DOHH2 (cell line): Measurements from ENCODE around the gene VDAC2.

ENCODE experiments used
- EZH2phosphoT487 ChIP-seq: fragments of 200-600 bp; sonication (generic); IDR thresholded peaks from 2 replicates; pipeline ENCODE4 v1.6.1; 2017; ENCODE audit warnings: borderline replicate concordance, mild to moderate bottlenecking, antibody characterized with exemption, low read length, moderate library complexity, mixed read lengths
- TF ChIP-seq, protein P1 (sequence below): fragments of 200-600 bp; sonication (generic); IDR thresholded peaks from one replicate; pipeline ENCODE4 v1.5.1; 2014; ENCODE audit warnings: antibody characterized with exemption, mild to moderate bottlenecking, low read depth, low read length; ENCODE audit not compliant: poor library complexity, severe bottlenecking

DNA sequence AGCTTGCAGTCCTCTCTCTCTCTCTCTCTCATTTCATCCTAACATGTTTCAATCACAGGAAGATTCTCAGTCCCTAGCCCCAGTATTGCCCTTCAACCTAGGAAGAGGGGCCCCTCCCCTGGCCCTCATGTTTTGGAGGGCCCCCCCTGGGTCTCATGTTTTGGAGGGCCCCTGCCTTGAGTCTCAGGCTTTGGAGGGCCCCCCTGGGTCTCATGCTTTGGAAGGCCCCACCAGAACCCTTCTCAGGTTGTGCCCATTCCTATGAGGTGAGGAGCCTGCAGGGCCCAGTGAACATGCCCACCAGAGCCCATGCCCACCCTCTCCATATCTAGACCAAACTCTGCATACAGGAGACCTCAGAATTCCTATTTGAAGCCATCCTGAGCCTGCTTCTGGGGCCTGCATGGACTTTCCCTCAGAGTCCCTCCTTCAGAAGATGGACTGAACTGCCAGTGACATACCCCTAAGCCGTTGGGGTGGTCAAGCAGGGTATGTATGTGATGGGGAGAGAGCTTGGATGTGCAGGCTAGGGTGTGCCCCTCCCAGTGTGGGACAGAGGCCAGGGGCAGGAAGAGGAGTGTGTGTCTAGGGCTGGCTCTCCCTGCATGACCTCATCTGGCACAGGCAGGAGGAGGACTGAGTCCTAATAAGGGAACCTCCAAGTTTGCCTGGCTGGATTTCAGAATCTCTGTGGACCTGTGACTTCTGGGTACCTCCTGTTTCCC is 8.1 kb upstream of the VDAC2 start:
- TF ChIP-seq, protein P1, sequence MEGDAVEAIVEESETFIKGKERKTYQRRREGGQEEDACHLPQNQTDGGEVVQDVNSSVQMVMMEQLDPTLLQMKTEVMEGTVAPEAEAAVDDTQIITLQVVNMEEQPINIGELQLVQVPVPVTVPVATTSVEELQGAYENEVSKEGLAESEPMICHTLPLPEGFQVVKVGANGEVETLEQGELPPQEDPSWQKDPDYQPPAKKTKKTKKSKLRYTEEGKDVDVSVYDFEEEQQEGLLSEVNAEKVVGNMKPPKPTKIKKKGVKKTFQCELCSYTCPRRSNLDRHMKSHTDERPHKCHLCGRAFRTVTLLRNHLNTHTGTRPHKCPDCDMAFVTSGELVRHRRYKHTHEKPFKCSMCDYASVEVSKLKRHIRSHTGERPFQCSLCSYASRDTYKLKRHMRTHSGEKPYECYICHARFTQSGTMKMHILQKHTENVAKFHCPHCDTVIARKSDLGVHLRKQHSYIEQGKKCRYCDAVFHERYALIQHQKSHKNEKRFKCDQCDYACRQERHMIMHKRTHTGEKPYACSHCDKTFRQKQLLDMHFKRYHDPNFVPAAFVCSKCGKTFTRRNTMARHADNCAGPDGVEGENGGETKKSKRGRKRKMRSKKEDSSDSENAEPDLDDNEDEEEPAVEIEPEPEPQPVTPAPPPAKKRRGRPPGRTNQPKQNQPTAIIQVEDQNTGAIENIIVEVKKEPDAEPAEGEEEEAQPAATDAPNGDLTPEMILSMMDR, result no peak
- no peak for TF ChIP-seq EZH2phosphoT487
